NK-92 (cell line): Measurements from ENCODE around the gene KRCC1.
"Not testable (repeated sequence)": the region's sequence is repeated elsewhere in the genome, so short reads cannot be mapped to it uniquely, and the experiment has no call there.

Experiments used
- DNase-seq: peaks from one replicate; lab custom pipeline; 2025; ENCODE audit not compliant: unreplicated experiment; lab: John Stamatoyannopoulos, UW

KRCC1 gene

GRCh38 chr2:88077080-88077479 is 21.5 kb upstream of the KRCC1 start:
- DNase-seq = no peak

GRCh38 chr2:88074854-88075292 is 19.3 kb upstream of the KRCC1 start:
- no peak for DNase-seq

DNA sequence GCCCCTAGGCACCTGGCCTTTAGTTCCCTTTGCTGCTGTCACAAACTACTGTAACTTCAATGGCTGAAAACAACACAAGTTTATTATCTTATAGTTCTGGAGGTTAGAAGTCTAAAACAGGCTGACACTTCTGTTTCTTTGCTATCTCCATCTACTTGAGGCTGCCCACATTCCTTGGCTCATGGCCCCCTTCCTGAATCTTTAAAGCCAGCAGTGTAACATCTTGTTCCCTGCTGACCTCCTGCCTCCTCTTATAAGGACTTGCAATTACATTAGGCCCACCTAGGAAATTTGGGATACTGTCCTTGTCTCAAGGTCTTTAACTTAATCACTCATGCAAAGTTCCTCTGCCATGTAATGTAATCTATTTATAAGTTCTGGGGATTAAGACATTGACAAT is 18.6 kb upstream of the KRCC1 start:
- no peak for DNase-seq

DNA sequence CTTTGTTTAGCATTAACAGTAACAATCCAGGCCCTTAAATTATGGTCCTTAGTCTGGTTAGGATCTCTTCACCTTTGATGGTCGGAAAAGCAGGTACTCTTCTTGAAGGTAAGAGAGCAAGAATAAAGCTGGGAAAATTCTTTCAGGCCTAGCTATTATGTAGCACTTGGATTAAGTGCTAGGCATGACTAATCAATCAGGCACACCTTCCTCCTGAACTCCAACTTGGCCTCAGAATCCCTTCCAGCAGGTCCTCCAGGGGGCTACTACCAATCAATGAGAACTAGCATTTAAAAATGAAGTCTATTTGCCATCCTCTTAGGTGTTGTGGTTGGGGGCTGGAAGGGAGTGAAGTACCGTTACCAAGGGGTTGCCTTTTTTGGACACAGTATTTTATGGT is 15.8 kb upstream of the KRCC1 start:
- DNase-seq = no peak

DNA sequence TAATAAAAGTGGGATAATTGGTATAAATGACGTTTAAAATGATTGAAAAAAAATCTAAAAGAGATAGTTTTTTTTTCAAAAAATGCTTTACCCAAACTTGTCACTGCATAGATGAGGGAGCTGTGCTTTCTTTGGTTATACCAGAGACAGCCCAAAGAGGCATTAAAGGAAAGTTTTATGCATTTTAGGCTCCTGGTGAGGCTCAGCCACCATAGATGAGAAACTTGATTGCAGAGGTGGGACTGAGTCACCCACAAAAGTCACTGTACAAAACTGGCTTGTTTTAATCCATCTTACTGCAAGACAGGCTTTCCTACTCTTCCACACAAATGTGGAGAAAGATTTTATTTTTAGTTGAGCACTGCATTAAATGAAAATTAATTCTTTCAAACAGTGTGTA is 14.5 kb upstream of the KRCC1 start:
- no peak for DNase-seq

DNA sequence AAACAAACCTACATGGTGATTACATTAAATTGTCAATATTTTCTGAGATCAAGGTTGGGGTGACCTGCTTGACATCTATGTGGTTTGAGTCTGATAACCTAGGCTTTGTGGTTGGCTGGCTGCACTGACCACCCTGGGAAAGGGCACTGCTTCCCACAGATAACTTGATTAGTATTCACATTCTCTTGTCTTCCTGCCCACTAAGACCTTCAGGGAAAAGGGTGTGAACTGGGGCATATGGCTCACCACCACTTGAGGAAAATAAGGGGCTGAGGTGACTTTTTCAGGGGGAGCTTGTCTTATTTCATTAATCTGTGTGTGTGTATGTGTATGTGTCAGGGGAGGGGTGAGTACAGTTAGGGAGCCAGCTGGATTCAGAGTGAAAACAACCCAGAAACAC is 13.5 kb upstream of the KRCC1 start:
- DNase-seq = no peak

DNA sequence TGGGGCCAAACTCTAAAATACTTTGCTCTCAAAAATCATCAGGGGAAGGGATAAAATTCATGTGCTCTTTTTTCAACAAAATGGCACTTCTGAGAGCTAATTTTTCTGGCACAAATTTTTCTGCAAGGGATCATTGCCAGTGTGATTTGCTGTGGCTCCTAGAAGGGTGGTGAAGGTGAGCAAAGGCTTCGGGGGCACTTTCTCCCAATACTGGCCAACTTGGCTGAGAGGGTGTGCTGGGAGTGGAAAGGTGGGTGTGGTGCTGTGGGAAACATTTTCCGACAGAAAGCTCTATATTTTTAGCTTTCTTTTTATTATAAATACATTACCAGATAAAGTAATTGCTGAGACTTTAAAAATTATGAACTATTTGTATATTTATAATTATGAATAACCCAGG is 12.5 kb upstream of the KRCC1 start:
- no peak for DNase-seq

- DNase-seq = no peak
Measured at GRCh38 chr2:88067598-88067997, 12.0 kb upstream of the KRCC1 start, which contains the start of gene SMYD1. Gene SMYD1 (plus strand): TSS chr2:88067825. CDS start chr2:88067865, 40 bp downstream.

DNA sequence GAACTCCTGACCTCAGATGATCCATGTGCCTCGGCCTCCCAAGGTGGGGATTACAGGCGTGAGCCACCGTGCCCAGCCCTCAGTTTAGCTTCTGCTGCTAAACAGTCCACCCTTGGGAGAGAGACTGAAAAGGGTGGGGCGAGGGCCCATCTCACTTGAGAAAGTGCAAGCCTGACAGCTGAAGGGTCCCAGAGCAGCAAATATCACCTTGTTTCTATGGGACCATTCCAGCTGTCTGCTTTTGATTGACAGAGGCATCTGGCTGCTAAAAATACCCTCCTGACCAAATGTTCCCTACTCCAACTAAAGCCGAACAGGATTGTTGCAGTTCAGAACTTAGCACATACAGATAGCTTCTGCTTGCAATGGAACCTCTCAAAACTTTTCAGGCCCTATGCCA is 11.6 kb upstream of the KRCC1 start:
- no peak for DNase-seq

GRCh38 chr2:88066543-88066942 is 11.0 kb upstream of the KRCC1 start:
- no peak for DNase-seq

DNA sequence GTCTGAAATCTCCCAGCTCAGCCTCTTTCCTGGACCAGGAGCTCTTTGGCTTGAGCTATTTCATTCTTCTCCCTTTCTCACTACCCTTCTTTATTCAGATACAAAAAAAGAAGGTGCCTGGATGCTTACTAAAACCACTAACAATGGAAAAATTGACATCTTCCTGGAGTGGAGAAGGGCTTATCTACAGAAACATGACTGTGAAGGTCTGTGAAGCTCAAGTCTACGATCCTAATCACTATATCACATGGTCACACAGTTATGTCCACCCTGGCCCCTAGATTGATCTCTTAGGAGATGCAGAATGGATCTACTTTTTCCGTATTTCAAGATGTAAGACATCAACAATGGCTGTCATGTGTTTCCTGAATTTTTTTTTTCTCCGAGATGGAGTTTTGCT is 5.7 kb upstream of the KRCC1 start:
- DNase-seq = no peak

- DNase-seq = no peak
Measured at GRCh38 chr2:88060907-88061275, 5.3 kb upstream of the KRCC1 start.

DNA sequence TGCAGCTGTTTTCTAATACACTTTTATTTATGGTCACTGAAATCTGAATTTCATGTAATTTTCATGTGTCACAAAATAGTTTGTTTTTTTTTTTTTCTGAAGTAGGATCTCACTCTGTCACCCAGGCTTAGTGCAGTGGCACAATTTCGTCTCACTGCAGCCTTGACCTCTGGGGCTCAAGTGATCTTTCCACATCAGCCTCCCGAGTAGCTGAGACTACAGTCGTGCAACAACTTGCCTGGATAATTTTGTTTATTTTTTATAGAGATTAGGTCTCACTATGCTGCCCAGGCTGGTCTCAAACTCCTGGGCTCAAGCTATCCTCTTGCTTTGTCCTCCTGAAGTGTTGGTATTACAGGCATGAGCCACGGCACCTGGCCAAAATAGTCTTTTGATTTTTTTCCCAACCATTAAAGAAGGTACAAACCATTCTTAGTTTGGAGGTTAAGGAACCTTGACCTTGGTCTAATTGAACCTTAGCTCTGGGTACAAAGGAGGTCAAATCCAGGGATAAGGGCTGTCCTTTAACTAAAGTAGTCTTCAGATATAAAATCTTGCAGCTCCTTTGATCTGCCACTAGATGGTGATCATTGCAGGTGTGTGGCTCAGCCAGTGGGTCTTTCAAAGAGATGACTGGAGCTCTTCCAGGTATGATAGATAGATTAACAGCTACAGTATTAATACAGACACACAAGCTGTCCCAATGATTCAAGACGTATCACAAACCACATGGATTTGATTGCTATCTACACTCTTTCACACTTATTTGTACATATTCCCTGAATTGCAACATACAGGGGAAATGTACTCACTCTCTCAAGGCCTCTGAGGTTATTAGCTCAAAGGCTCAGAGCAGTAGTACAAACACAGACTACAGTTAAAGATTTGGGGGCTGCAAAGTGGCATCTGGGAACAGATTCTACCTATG is 4.7 kb upstream of the KRCC1 start:
- DNase-seq = no peak

- DNase-seq = no peak
Measured at GRCh38 chr2:88058191-88058590, 2.6 kb upstream of the KRCC1 start.

DNA sequence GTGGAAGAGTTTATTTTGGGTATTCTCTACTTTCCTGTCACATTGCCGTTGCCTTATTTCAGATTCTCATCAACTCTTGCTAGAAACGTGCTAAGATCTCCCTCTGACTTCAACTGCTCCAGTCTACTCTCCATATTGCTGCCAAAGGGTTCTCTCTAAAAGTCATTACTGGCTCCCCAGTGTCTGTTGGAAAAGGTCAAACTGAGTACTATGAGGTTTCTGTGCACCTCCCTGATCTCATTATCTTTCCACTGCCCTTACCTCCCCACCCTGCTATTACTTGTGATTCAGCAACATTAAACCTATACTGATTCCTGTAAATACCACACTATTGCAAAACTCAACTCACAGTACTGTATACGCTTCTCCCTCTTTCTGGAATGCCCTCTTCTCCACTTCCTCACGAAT is 1.9 kb upstream of the KRCC1 start:
- no peak for DNase-seq

DNA sequence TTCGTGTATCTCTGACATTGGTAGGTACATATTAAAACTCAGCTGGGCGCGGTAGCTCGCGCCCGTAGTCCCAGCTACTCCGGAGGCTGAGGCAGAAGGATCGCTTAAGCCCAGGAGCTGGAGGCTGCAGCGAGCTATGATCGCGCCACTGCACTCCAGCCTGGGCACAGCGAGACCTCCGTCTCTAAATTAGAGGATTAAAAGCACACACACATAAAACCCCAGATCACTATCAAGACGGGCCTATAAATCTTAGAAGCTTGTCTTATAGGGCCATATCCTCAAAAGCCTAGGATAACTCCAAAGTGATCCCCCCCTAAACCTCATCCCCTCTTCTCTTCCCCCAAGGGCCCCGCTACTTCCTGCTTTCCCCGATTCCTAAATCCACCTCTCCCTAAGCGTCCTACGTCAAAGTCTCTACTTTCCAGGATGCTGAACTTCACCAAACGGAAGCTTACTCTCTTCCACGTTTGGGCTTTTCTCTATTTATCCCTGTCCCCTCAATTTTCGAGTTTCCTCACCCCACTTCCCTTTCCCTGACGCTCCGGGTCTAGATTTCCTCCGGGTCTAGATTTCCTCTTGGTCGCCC is 707 bp downstream of the KRCC1 start:
- DNase-seq = no peak

DNA sequence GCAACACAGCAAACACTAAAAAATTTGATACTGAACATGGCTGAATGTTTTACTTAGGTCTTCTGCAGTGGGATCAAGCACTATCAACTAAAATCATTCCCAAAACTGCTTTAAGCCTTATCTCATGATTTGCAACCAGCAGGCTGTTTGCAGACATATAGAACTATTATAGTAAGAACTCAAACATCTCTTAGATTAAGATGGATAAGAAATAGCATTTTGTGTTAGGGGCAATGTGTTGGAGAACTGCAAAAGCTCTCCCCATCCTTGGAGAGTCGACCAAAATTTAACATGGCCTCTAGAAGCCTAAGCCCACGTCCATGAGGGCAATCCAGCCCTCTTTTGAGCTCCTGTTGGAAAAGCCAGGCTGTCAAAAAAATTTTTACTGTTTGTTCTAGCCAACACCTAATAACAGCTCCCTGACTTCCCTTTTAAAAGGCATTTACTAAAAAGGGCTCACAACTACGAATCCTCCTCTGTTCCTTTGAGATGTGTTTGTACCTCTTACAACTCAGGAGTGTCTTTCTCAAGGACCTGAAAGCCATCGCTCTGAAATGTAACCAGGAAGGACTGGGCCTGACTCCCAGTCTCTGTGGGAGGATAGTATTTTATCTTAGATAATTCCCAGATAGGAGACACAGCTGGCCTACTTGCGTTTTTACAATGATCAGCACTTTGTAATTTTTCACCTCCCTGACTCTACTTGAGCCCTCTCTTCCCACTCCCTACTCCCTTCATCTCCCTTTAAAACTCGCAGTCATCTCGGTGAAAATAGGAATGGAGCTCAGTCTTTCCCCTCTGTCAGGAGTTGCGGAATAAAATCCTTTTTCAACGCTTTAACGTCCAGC is 1.4 kb downstream of the KRCC1 start:
- DNase-seq = no peak

GRCh38 chr2:88053296-88053695 is 2.3 kb downstream of the KRCC1 start:
- DNase-seq = no peak

DNA sequence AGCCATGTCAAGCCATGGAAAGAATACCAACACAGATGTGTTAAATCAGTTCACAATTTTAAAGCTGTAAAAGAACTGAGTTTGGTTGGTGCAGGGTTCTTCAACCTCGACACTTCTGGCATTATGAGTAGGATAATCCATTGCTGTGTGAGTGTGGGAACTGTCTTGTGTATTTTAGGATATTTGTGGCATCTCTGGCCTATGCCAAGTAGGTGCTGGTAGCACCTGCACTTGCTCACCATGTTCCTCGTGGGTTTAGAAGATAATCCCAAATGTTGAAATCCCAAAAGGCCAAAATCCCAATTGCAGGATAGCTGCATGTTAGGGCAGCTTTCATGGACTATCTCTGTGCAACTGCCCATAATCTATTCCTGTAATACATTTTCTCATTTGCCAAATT is 3.8 kb downstream of the KRCC1 start:
- no peak for DNase-seq

DNA sequence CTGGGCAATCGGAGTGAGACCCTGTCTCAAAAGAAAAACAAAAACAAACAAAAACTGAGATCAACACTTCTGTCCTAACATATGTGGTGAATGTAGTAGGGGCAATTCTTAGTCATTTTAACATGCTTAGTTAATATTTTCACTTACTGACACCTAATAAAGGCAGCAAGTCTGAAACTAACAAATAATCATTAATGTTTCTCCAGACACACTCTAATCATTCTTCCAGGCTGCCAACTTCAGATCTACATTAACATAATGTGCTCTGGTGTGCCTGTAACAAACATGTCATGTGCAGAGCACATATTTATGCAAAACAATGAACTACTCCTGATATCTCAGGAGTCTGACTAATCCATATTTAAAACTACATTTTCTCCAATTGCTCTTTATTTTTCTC is 6.0 kb downstream of the KRCC1 start:
- no peak for DNase-seq

GRCh38 chr2:88048541-88048940 is 7.0 kb downstream of the KRCC1 start:
- DNase-seq = no peak

- DNase-seq = not testable (repeated sequence)
Measured at GRCh38 chr2:88045561-88045960, 10.0 kb downstream of the KRCC1 start.
